ENCODE results near the gene CST1.
A peak's percentile ranks its signal among the peaks of the same experiment; 100 is the strongest.
"Not testable (repeated sequence)": the region's sequence is repeated elsewhere in the genome, so short reads cannot be mapped to it uniquely, and the experiment has no call there.

The CST1 gene

GRCh38 chr20:23754731-23755130 is 4.0 kb upstream of the CST1 start:
- DNase-seq, result no peak

DNA sequence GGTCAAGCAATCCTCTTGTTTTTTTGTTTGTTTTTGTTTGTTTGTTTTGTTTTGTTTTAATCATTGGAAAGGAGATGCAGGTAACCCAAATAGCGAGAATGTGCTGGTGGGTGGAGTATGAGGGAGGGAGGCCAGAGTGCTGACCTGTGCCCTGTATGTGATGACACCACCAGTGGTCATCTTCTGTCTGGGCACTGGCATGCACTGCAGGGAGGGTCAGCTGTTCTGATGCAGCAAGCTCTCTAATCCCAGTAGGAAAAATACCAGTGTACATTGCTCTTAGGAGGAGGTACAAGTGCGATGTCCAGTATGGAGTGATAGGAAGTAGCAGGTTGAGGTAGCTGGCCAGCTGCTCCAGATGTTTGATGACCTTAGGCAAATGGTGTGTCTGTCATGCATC is 2.9 kb upstream of the CST1 start:
- DNase-seq, result no peak

DNA sequence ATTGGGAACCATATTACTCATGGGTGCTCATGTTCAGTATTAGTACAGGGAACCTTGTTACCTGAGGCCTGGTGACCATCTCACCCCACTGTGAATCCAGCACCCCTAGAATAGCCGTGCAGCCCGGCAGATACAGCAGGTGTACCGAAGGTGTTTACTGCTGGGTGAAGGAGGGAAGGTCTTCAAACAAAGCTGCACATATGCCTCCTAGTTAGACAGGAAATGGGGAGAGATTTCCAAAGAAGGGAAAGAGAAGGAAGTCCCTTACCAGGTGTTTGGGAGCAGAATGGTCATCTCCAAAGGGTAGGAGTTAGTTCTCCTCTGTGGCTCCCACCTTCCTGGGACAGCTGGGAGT is 2.4 kb upstream of the CST1 start:
- DNase-seq, result no peak

GRCh38 chr20:23752481-23753193 is 1.9 kb upstream of the CST1 start:
- no peak for DNase-seq

- DNase-seq, result no peak
Measured at GRCh38 chr20:23752019-23752418, 1.3 kb upstream of the CST1 start.

- no peak for DNase-seq
Measured at GRCh38 chr20:23749746-23750145, 989 bp downstream of the CST1 start.

DNA sequence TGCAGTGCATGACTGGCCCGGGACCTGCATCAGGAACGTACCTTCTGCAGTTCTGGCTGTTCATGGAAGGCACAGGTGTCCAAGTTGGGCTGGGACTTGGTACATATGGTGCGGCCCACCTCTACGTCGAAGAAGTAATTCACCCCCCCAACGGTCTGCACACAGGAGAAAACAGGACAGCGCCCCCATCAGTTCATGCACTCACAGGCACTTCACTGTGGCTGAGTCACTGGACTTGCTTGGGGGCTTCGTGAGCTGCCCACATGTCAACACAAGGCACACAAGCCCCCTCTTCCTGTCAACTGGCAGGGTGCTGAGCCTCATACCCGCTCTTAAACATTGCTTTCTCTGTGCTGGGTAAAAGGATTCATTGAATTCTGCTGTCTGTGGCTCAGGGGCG is 1.8 kb downstream of the CST1 start:
- DNase-seq, result not testable (repeated sequence)

DNA sequence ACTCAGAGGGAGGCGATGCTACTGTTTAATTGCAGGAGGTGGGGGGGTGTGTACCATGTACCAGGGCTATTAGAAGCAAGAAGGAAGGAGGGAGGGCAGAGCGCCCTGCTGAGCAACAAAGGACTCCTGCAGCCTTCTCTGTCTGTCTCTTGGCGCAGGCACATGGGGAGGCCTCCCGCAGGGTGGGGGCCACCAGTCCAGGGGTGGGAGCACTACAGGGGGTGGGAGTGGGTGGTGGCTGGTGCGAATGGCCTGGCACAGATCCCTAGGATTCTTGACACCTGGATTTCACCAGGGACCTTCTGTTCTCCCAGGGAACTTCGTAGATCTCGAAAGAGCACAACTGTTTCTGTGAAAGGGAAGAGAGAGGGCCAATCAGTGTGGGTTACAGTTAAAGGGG is 3.2 kb downstream of the CST1 start:
- not testable (repeated sequence) for DNase-seq

DNA sequence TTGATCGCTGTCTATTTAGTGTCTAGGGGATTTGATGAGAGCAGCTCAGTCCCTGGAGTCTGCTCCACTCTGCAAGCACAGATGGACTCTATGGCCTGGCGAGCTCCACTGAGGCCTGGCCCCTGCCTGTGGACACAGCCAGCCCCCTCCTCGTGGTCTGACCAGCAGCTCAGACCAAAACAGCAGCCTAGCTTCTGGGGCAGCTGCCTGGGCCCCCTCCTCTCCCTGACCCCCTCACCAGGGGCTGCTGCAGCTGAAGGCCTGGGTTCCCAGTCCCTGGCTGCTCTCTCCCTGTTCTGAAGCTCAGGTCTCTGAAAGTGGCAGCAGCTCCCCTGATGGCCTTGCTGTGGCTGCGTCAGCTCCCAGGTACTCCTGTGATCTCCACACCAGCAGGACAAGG is 3.6 kb downstream of the CST1 start:
- DNase-seq, result peak; percentile 45

DNA sequence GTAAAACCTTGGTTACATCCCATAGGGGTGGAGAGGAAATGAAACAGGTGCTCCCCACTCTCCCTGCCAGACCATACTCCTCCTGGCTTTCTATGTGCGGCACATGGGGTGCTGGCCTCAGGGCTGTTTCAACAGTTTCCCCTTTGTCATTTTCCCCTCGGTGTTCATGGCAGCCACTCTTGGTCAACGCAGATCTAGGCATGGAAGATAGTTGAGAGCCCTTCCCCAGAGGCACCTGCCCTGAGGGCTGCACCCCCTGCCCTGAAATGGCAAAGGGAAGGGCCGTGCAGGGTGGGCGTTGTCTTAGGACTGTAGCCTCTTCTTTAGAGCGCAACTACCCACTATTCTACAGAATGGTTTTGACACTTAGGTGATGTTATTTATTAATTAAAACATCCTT is 4.4 kb downstream of the CST1 start:
- no peak for DNase-seq

- DNase-seq, result no peak
Measured at GRCh38 chr20:23745247-23745646, 5.5 kb downstream of the CST1 start.

DNA sequence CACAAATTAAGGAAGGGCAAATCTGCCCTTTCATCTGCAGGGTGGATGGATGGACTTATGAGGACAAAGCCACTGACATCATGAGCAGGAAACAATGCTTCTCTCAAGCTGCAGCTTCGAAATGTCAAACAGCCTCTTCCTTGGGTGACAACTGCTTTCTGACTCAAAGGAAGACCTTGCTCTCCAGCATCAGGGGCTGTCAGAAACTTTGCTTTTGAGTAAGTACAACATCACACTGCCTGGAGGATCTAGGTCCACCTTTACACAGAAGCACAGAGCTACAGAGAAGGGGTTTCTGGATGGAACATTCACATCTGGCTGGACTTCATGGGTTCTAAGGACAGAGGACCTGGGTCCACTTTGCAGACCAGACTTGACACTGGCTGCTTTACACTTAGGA is 5.9 kb downstream of the CST1 start:
- no peak for DNase-seq

DNA sequence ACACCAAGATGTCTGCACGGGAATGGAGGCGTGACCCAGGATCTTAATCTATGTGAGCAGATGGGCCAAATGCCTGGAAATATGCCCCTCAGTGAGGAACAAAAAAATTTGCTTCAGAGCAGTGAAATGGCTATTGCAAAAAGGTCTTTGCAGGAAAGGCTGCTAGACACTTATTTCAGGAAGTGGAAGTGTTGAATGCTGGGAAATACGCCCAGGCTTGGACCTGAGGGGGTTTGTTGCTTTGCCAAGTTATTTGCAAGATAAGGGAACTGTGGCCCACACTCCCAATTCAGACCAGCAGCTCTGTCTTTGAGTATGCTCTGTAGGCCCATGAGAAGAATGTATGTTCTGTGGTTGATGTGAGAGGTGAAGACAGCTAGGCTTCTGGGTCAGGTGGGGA is 15.3 kb downstream of the CST1 start:
- DNase-seq, result not testable (repeated sequence)

DNA sequence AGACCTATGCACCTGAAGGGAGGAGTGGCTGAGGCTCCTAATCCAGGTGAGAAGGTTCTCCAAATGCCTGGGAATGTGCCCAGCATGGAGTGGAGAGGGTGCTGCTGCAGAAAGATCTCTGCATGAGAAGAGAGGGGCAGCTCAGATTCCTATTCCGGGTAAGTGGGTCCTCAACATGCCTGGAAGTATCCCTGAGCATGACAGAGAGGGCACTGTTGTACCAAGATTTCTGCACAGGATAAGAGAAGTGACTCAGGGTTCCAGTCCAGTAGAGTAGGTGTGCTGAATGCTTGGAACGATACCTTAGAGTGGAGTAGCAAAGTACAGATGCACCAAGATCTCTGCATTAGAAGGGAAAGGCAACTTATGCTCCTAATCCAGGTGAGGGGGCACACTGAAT is 15.8 kb downstream of the CST1 start:
- not testable (repeated sequence) for DNase-seq

DNA sequence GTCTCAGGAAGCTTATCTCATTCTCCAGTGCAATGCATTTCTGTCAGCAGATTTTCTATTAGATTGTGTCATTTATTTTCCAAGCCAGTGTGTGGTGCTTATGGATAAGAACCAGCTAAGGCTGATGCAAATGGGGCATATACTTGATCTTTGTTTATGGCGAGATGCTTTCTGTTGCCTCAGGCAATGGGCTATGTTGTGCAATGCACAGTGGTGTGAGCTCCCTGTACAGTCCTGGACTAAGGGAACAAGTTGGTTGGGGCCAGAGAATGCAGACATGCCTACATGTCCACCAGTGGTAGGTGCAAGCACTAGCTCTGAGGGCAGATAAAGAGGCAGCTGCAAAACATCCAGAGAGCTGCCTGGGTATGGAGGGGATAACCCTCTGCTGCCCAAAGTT is 16.3 kb downstream of the CST1 start:
- not testable (repeated sequence) for DNase-seq

DNA sequence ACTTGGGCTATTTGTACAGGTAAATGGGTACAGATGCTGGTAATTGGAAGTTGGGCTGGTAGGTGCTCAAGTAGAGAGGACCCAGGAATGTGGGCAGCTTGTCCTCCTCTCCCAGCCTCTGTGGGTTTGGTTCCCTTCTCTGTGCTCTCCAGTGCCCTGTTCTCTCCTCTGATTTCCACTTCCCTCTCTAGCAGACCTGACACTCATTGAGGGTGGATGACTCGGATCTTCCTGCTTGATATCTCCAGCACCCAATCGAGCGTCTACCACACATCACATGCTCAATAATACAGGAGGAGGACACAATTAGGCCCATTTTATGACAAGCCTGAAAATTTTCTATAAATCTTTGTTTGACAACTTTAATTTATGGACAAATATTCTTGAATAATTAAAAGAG is 23.7 kb downstream of the CST1 start:
- no peak for DNase-seq

DNA sequence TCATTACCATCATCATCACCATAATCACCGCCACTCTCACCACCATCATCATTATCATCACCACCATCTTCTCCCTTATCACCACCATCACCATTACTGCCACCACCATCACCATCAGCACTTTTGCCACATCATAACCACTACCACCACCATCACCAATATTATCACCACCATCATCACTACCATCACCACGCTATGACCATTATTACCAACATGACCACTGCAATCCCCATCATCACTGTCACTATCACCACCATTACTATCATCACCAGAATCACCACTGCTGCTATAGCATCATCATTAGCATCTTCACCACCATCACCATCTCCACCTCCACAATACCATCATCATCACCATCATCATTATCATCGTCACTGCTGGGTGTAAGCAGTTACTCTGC is 25.6 kb downstream of the CST1 start:
- DNase-seq, result no peak

GRCh38 chr20:23723659-23724307 is 27.0 kb downstream of the CST1 start:
- peak; percentile 6 for DNase-seq

DNA sequence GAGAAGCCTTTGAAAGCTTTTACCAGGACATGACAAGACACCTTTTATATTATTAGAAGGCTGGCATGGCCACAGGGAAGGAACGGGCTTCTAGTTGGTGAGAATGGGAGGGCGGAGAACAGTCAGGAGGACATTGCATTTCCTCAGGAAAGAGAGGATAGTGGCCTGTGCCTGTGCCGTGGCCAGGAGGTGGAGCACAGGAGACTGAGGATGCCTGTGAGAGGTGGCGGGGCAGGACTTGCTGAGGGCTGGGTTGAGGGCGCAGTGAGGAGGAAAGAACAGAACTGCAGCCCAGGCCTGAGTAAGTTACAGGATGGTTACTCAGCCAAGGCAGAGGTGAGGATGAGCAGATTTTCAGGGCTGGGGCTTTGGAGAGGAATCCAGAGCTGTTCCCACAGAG is 27.9 kb downstream of the CST1 start:
- DNase-seq, result not testable (repeated sequence)

- no peak for DNase-seq
Measured at GRCh38 chr20:23721962-23722361, 28.8 kb downstream of the CST1 start.

DNA sequence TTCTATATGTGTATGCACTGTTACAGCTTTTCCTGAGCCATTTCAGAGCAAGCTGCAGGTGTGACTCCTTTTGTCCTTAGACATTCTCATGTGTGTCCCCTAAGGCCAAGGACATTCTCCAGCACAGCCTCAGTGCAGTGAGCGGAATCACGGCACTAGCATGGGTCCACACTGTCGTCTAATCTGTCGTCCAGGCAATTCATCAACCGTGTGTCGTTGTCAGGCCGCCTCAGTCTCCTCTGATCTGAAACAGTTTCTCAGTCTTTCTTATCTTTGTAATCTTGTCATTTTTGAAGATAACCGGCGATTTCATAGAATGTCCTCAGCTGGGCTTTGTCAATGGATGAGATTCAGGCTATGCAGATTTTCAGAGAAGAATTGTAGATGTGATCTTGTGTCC is 31.4 kb downstream of the CST1 start:
- not testable (repeated sequence) for DNase-seq

GRCh38 chr20:23711778-23712177 is 39.0 kb downstream of the CST1 start:
- DNase-seq, result not testable (repeated sequence)

DNA sequence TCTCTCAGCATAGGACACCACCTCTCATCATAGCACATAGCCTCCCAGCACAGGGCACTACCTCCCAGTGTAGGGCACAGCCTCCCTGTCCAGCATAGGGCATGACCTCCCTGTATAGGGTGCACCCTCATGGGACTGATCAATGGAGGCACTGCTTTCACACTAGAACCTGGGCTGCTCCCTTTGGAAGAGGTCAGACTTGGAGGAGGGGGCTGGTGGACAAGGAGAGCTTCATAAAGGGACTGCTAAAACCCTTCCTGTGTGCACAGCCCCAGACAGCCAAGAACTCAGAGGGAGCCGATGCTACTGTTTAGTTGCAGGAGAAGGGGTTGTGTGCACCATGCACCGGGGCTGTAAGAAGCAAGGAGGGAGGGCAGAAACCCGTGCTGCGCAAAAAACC is 40.0 kb downstream of the CST1 start:
- no peak for DNase-seq

GRCh38 chr20:23705895-23706294 is 44.8 kb downstream of the CST1 start:
- DNase-seq, result no peak

- no peak for DNase-seq
Measured at GRCh38 chr20:23702021-23702420, 48.7 kb downstream of the CST1 start.

Measured in eye (tissue), 1 donor.